Fibroblast of lung (primary cell): ENCODE data around the gene OIT3. TPM values are rescaled to one million over a fixed set of nuclear protein-coding genes. Genes with fewer than 3 reads are reported as not detected.
"Not testable (repeated sequence)": the region's sequence is repeated elsewhere in the genome, so short reads cannot be mapped to it uniquely, and the experiment has no call there.

Experiments used
- DNase-seq, 2 donors: peaks; one replicate each; pipeline versions ENCODE4 v3.0.0 to v3.0.0-alpha.2; 2010; ENCODE audit warnings: low read depth in 2 of 2
- H2AFZ ChIP-seq: 2 replicates; pipeline ENCODE4 v1.5.1; 2012; ENCODE audit warnings: low read length, control low read depth, inconsistent platforms
- H3K27ac ChIP-seq: 2 replicates; pipeline ENCODE4 v1.5.1; 2011; ENCODE audit warnings: low read length, control low read depth; ENCODE audit not compliant: insufficient read depth
- H3K27me3 ChIP-seq: 2 replicates; pipeline ENCODE4 v1.5.1; 2011; ENCODE audit warnings: mild to moderate bottlenecking, low read length; ENCODE audit not compliant: control insufficient read depth, insufficient read depth
- H3K36me3 ChIP-seq: 2 replicates; pipeline ENCODE4 v1.5.1; 2011; ENCODE audit warnings: low read length; ENCODE audit not compliant: control insufficient read depth, insufficient read depth
- H3K4me1 ChIP-seq: 2 replicates; pipeline ENCODE4 v1.5.1; 2011; ENCODE audit warnings: low read length; ENCODE audit not compliant: control insufficient read depth, insufficient read depth; ENCODE audit errors: extremely low read depth
- H3K4me2 ChIP-seq: 2 replicates; pipeline ENCODE4 v1.5.1; 2011; ENCODE audit warnings: low read length, control low read depth; ENCODE audit not compliant: insufficient read depth; ENCODE audit errors: extremely low read depth
- H3K4me3 ChIP-seq, 4 experiments: fragments of 200-600 bp in 1 of 4; sonication (generic) in 1 of 4; replicated peaks in 1 of 4; 2 replicates each; pipeline ENCODE4 v1.5.1; 2011 to 2016; ENCODE audit warnings: low read length in 4 of 4, low read depth in 3 of 4, mild to moderate bottlenecking in 3 of 4, control low read depth in 2 of 4, inconsistent platforms in 1 of 4, mixed read lengths in 1 of 4; ENCODE audit not compliant: insufficient read depth in 1 of 4; ENCODE audit errors: control extremely low read depth in 1 of 4
- H3K79me2 ChIP-seq: 2 replicates; pipeline ENCODE4 v1.5.1; 2012; ENCODE audit warnings: mild to moderate bottlenecking, low read length, inconsistent platforms; ENCODE audit not compliant: control insufficient read depth, insufficient read depth
- H3K9ac ChIP-seq: 2 replicates; pipeline ENCODE4 v1.5.1; 2011; ENCODE audit warnings: mild to moderate bottlenecking, low read length, control low read depth; ENCODE audit not compliant: insufficient read depth
- H3K9me3 ChIP-seq: 2 replicates; pipeline ENCODE4 v1.5.1; 2012; ENCODE audit warnings: low read depth, low read length; ENCODE audit not compliant: control insufficient read depth, insufficient read depth
- H4K20me1 ChIP-seq: 2 replicates; pipeline ENCODE4 v1.5.1; 2011; ENCODE audit warnings: low read length; ENCODE audit not compliant: control insufficient read depth, insufficient read depth; ENCODE audit errors: extremely low read depth
- CTCF ChIP-seq, 2 donors: IDR thresholded peaks in 1 of 2; conservative IDR thresholded peaks in 1 of 2; 1 replicate in 1 of 2; 2 replicates in 1 of 2; pipeline ENCODE4 v1.5.1; 2011 to 2012; ENCODE audit warnings: low read length in 2 of 2, control low read depth in 1 of 2, inconsistent platforms in 1 of 2, low read depth in 1 of 2, mild to moderate bottlenecking in 1 of 2
- EZH2 ChIP-seq: IDR thresholded peaks from 2 replicates; pipeline ENCODE4 v1.5.1; 2012; ENCODE audit warnings: low read length, control low read depth, mild to moderate bottlenecking; ENCODE audit errors: missing control alignments
- polyA plus RNA-seq, 2 donors: library from polyadenylated mRNA; depleted of rRNA in 1 of 2; stranded (reverse) in 1 of 2; unstranded in 1 of 2; fragments of >200 nt; gene quantifications; 2 replicates each; pipeline ENCODE4 v1.2.1, GENCODE V29; 2011 to 2012; ENCODE audit warnings: missing spikeins in 1 of 2
- total RNA-seq: library from RNA; depleted of rRNA; stranded (reverse); fragments of >200 nt; gene quantifications from 2 replicates; pipeline ENCODE4 v1.2.1, GENCODE V29; 2014

The OIT3 gene
- total and polyA plus RNA-seq, 2 donors (not counting 1 experiment from before 2014, with no cell fraction given): under 0.01 to 0.02 TPM

DNA sequence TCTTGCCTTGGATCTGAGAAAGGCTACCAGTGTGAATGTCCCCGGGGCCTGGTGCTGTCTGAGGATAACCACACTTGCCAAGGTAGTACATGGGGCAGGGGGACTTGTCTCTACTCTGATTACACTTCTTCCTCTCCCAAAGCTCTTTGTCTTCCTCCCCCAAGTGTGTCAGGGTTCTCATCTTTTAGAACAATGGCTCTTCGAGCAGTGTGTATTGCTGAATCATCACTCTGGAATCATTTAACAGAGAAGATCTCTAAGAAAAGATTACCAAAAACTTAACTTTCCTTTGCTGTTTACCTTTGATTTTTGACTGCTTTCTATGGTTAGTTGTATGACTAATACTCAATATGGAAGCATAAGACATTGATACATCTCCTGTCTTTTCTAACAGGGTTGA is 18.2 kb downstream of the OIT3 start:
- Histone ChIP-seq H3K9me3 (no peaks in the 10 kb centered on the region), H3K36me3 (no peaks in the 10 kb centered on the region), H3K79me2 (no peaks in the 10 kb centered on the region), H3K27me3 (no peaks in the 10 kb centered on the region), H4K20me1 (no peaks in the 10 kb centered on the region), H3K4me3 (no peak overlapping the region), H3K9ac (no peak overlapping the region), H2AFZ (no peak overlapping the region), H3K27ac (no peak overlapping the region), H3K4me1 (no peaks in the 10 kb centered on the region), H3K4me2 (no peak overlapping the region)
- TF ChIP-seq CTCF (conservative IDR thresholded peaks at IDR 0.05 in 1 of 2, IDR thresholded peaks at IDR 0.05 in 1 of 2; ENCODE audit: low read depth in 1 of 2, low read length in 2 of 2) (no peak), EZH2 (no peak)
- peak in 1 of 2 donors; percentile 9 for DNase-seq

- no peak overlapping the region for H3K9ac ChIP-seq
- H2AFZ ChIP-seq: no peak overlapping the region
- H3K4me1 ChIP-seq: no peaks in the 10 kb centered on the region
- no peak for DNase-seq
- no peak overlapping the region for H3K27ac ChIP-seq
- no peak overlapping the region for H3K4me3 ChIP-seq
- no peaks in the 10 kb centered on the region for H4K20me1 ChIP-seq
- H3K9me3 ChIP-seq: no peaks in the 10 kb centered on the region
- no peaks in the 10 kb centered on the region for H3K79me2 ChIP-seq
- H3K36me3 ChIP-seq: no peaks in the 10 kb centered on the region
- TF ChIP-seq CTCF (conservative IDR thresholded peaks at IDR 0.05 in 1 of 2, IDR thresholded peaks at IDR 0.05 in 1 of 2; ENCODE audit: low read depth in 1 of 2, low read length in 2 of 2) (no peak), EZH2 (no peak)
- no peaks in the 10 kb centered on the region for H3K27me3 ChIP-seq
- no peak overlapping the region for H3K4me2 ChIP-seq
Observed at GRCh38 chr10:72912736-72913135, 19.2 kb downstream of the OIT3 start.

- Histone ChIP-seq H3K27ac (no peak overlapping the region), H3K4me3 (no peak overlapping the region), H4K20me1 (no peaks in the 10 kb centered on the region), H2AFZ (no peak overlapping the region), H3K9me3 (no peaks in the 10 kb centered on the region), H3K9ac (no peak overlapping the region), H3K27me3 (no peaks in the 10 kb centered on the region), H3K4me1 (no peaks in the 10 kb centered on the region), H3K4me2 (no peak overlapping the region), H3K36me3 (no peaks in the 10 kb centered on the region), H3K79me2 (no peaks in the 10 kb centered on the region)
- no peak for DNase-seq
- no peak for TF ChIP-seq CTCF (conservative IDR thresholded peaks at IDR 0.05 in 1 of 2, IDR thresholded peaks at IDR 0.05 in 1 of 2; ENCODE audit: low read depth in 1 of 2, low read length in 2 of 2)
- TF ChIP-seq EZH2: no peak
Observed at GRCh38 chr10:72913287-72913686, 19.7 kb downstream of the OIT3 start.

DNA sequence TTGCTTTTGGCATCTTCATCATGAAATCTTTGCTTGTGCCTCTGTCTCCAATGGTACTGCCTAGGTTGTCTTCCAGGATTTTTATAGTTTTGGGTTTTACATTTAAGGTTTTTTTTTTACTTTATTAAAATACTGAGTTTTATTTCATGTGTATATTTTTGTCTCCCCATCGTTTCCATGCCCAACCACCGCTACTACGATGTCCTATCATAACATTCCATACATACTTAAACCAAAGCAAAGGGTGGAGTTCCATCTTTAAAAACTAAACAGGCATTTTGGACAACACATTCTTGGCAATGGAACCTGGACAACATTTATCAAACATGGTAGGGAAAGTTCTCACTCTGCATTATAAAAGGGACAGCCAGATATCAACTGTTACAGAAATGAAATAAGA is 23.7 kb downstream of the OIT3 start:
- not testable (repeated sequence) for H3K79me2 ChIP-seq, H3K4me3 ChIP-seq, H3K36me3 ChIP-seq, H3K27me3 ChIP-seq, H3K9me3 ChIP-seq, H3K27ac ChIP-seq, H3K4me2 ChIP-seq, H2AFZ ChIP-seq, H3K4me1 ChIP-seq, H3K9ac ChIP-seq, H4K20me1 ChIP-seq
- peak in 1 of 2 donors; percentile 42 for DNase-seq

GRCh38 chr10:72917803-72918332 is 24.3 kb downstream of the OIT3 start:
- not testable (repeated sequence) for H3K27ac ChIP-seq, H3K36me3 ChIP-seq, DNase-seq

More at GRCh38 chr10:72917803-72918332, 24.3 kb downstream of the OIT3 start:
- not testable (repeated sequence) for H3K27me3 ChIP-seq, H3K9me3 ChIP-seq, H3K4me2 ChIP-seq, H3K79me2 ChIP-seq, H3K9ac ChIP-seq, H4K20me1 ChIP-seq, H2AFZ ChIP-seq, H3K4me1 ChIP-seq, H3K4me3 ChIP-seq
